Panc1 (cell line): Measurements from ENCODE around the gene GCSAM. TPM values are rescaled to one million over a fixed set of nuclear protein-coding genes. Genes with fewer than 3 reads are reported as not detected.

Source experiments
- ATAC-seq: fragments of 200-7000 bp; cut with Tn5 transposase; 2 replicates; pipeline ENCODE4 v1.9.1; 2020; ENCODE audit warnings: mild to moderate bottlenecking, moderate library complexity
- BruUV-seq: library from RNA; stranded (reverse); fragments of 400-500 nt; replicated peaks from 2 replicates; lab custom pipeline; 2021; lab: Mats Ljungman, UMichigan
- CTCF ChIA-PET: fragments of 300-600 bp; sonication (Branson Sonifier 250); formaldehyde crosslinking; loops from one replicate; lab custom pipeline; 2022; ENCODE audit warnings: antibody characterized with exemption; lab: Charles Lee
- POLR2A ChIA-PET: fragments of 300-600 bp; sonication (Branson Sonifier 250); formaldehyde crosslinking; loops from one replicate; lab custom pipeline; 2022; ENCODE audit warnings: antibody characterized with exemption; lab: Charles Lee
- DNase-seq: peaks from one replicate; pipeline ENCODE4 v3.0.0-alpha.2; 2010; ENCODE audit warnings: low read depth, low spot score
- H3K27ac ChIP-seq: 2 replicates; pipeline ENCODE4 v1.5.1; 2011; ENCODE audit warnings: mild to moderate bottlenecking, low read length, inconsistent platforms
- H3K27me3 ChIP-seq: fragments of 200-500 bp; sonication (Bioruptor generic); 2 replicates; pipeline ENCODE4 v1.6.0; 2014; ENCODE audit warnings: low read length, inconsistent platforms; ENCODE audit not compliant: control insufficient read depth, insufficient read depth
- H3K36me3 ChIP-seq: fragments of 200-500 bp; sonication (Bioruptor generic); 2 replicates; pipeline ENCODE4 v1.5.1; 2014; ENCODE audit warnings: inconsistent platforms, mild to moderate bottlenecking, low read length, moderate library complexity; ENCODE audit not compliant: control insufficient read depth, insufficient read depth
- H3K4me1 ChIP-seq: 2 replicates; pipeline ENCODE4 v1.5.1; 2011; ENCODE audit warnings: inconsistent platforms, mild to moderate bottlenecking, low read length, moderate library complexity; ENCODE audit not compliant: control insufficient read depth, insufficient read depth
- H3K4me3 ChIP-seq, 2 experiments: 2 replicates each; pipeline ENCODE4 v1.5.1; 2011 to 2012; ENCODE audit warnings: low read depth in 2 of 2, low read length in 2 of 2, mild to moderate bottlenecking in 2 of 2, inconsistent platforms in 1 of 2, moderate library complexity in 1 of 2
- H3K9me3 ChIP-seq: fragments of 200-500 bp; sonication (Bioruptor generic); 2 replicates; pipeline ENCODE4 v1.5.1; 2014; ENCODE audit warnings: low read depth, mild to moderate bottlenecking, inconsistent platforms, low read length, moderate library complexity; ENCODE audit not compliant: control insufficient read depth, insufficient read depth
- CTCF ChIP-seq: fragments of 450-650 bp; IDR thresholded peaks from 2 replicates; pipeline ENCODE4 v1.5.1; 2017; ENCODE audit warnings: mild to moderate bottlenecking
- POLR2AphosphoS5 ChIP-seq: IDR thresholded peaks from 2 replicates; pipeline ENCODE4 v1.6.1; 2012; ENCODE audit warnings: mild to moderate bottlenecking, low read depth, low read length, moderate library complexity
- REST ChIP-seq, 2 experiments: IDR thresholded peaks; 2 replicates each; pipeline ENCODE4 v1.6.1; 2011 to 2012; ENCODE audit warnings: low read depth in 2 of 2, control low read depth in 1 of 2, low read length in 1 of 2, mild to moderate bottlenecking in 1 of 2, moderate library complexity in 1 of 2; ENCODE audit not compliant: insufficient read depth in 1 of 2
- SIN3A ChIP-seq: IDR thresholded peaks from 2 replicates; pipeline ENCODE4 v1.6.1; 2012; ENCODE audit warnings: low read depth, mild to moderate bottlenecking, low read length, moderate library complexity, borderline replicate concordance; ENCODE audit not compliant: insufficient read depth
- TCF7L2 ChIP-seq: IDR thresholded peaks from 2 replicates; pipeline ENCODE4 v1.6.1; 2011; ENCODE audit warnings: mild to moderate bottlenecking, low read depth, low read length, inconsistent platforms
- in situ Hi-C: cut with HindIII; loops from 2 replicates; pipeline ENCODE4 v1.10.0; 2016; ENCODE audit warnings: low sequenced_read_pairs, low pct_unique_long_range_greater_than_20kb
- intact Hi-C: fragments of 100-400 bp; cut with micrococcal nuclease; formaldehyde crosslinking; loops from one replicate; pipeline ENCODE4 v1.10.0; 2022; ENCODE audit not compliant: unreplicated experiment
- total RNA-seq: library from RNA; stranded (reverse); gene quantifications from one replicate; pipeline ENCODE4 v1.2.1, GENCODE V29; 2021; ENCODE audit not compliant: unreplicated experiment

Gene GCSAM
- total RNA-seq, 1 experiment from 2014 or later, result 0.08 TPM

- POLR2A ChIA-PET, result no interaction called here
- BruUV-seq, result no TSS peak
- TF ChIP-seq CTCF (no peak), TCF7L2 (no peak), SIN3A (no peak), POLR2AphosphoS5 (no peak), REST (IDR thresholded peaks at IDR 0.05; ENCODE audit: insufficient read depth in 1 of 2, low read depth in 2 of 2, low read length in 1 of 2) (no peak)
- H3K4me1 ChIP-seq, result no peaks in the 10 kb centered on the region
- CTCF ChIA-PET, result no interaction called here
- ATAC-seq (no peak), DNase-seq (no peak)
- H3K4me3 ChIP-seq, result no peak overlapping the region
- no peaks in the 10 kb centered on the region for H3K36me3 ChIP-seq
- H3K27ac ChIP-seq, result no peak overlapping the region
- in situ Hi-C loops (no loop called here), intact Hi-C loops (no loop called here)
- no peaks in the 10 kb centered on the region for H3K27me3 ChIP-seq
- H3K9me3 ChIP-seq, result no peaks in the 10 kb centered on the region
These were observed 16.1 kb upstream of the GCSAM start for GRCh38 chr3:112149136-112149535.

- no peak overlapping the region for H3K4me3 ChIP-seq
- DNase-seq (no peak), ATAC-seq (no peak)
- H3K4me1 ChIP-seq, result no peaks in the 10 kb centered on the region
- no TSS peak for BruUV-seq
- no peak overlapping the region for H3K27ac ChIP-seq
- in situ Hi-C loops (no loop called here), intact Hi-C loops (no loop called here)
- POLR2A ChIA-PET, result no interaction called here
- no peaks in the 10 kb centered on the region for H3K9me3 ChIP-seq
- TF ChIP-seq SIN3A (no peak), TCF7L2 (no peak), REST (IDR thresholded peaks at IDR 0.05; ENCODE audit: insufficient read depth in 1 of 2, low read depth in 2 of 2, low read length in 1 of 2) (no peak), POLR2AphosphoS5 (no peak), CTCF (no peak)
- CTCF ChIA-PET, result no interaction called here
- H3K36me3 ChIP-seq, result no peaks in the 10 kb centered on the region
- peaks cover 3% of the 10 kb centered on the region; the same call in 1 of the 2 replicates for H3K27me3 ChIP-seq
These were observed 10.6 kb upstream of the GCSAM start for GRCh38 chr3:112143689-112144088.
